GM13977 (cell line): ENCODE results near the gene AP2A1.

Experiments
- DNase-seq: peaks from one replicate; pipeline ENCODE4 v3.0.0; 2012; ENCODE audit warnings: low spot score
- CTCF ChIP-seq: IDR thresholded peaks from 2 replicates; pipeline ENCODE4 v1.5.1; 2012; ENCODE audit warnings: mild to moderate bottlenecking, control low read depth; ENCODE audit not compliant: insufficient read depth; ENCODE audit errors: extremely low read depth, missing control alignments
- in situ Hi-C: fragments of 300-500 bp; cut with MboI; formaldehyde crosslinking; loops from one replicate; pipeline ENCODE4 v1.12.0; 2022; ENCODE audit warnings: low sequenced_read_pairs, low pct_unique_long_range_greater_than_20kb, mixed read lengths, inconsistent platforms; ENCODE audit not compliant: unreplicated experiment

The AP2A1 gene

DNA sequence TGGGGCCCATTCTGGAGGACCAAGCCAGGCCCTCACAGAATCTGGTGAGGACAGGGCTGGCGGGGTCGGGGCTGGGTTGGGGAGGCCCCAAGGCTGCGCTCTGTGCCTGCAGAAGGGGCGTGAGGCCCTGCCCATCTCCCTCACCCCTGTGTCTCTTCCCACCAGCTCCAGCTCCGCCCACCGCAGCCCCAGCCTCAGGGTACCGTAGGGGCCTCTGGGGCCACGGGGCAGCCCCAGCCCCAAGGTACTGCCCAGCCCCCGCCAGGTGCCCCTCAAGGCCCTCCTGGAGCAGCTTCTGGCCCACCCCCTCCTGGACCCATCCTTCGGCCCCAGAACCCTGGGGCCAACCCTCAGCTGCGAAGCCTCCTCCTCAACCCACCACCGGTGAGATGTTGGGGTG, 68.8 kb downstream of the AP2A1 start:
- in situ Hi-C loops = no loop called here

GRCh38 chr19:49836176-49837008, 69.6 kb downstream of the AP2A1 start:
- no peak for DNase-seq
- in situ Hi-C loops = no loop called here
- TF ChIP-seq CTCF = no peak

More for the DNA sequence above, 68.8 kb downstream of the AP2A1 start:
- TF ChIP-seq CTCF = no peak
- no peak for DNase-seq

- TF ChIP-seq CTCF = no peak
- in situ Hi-C loops = no loop called here
- no peak for DNase-seq
Observed at GRCh38 chr19:49837009-49837310, 70.2 kb downstream of the AP2A1 start.

- no peak for DNase-seq
- TF ChIP-seq CTCF = no peak
- in situ Hi-C loops = no loop called here
Observed at GRCh38 chr19:49837425-49837824, 70.6 kb downstream of the AP2A1 start.

GRCh38 chr19:49838885-49839588, 72.2 kb downstream of the AP2A1 start:
- no peak for TF ChIP-seq CTCF
- no peak for DNase-seq
- in situ Hi-C loops = no loop called here

- no peak for DNase-seq
- in situ Hi-C loops = no loop called here
- TF ChIP-seq CTCF = no peak
Observed at GRCh38 chr19:49839713-49840112, 72.9 kb downstream of the AP2A1 start.
